Keratinocyte (primary cell): Measurements from ENCODE around the gene RNU6-1. TPM values are rescaled to one million over a fixed set of nuclear protein-coding genes. Genes with fewer than 3 reads are reported as not detected.

Source experiments
- DNase-seq: peaks from one replicate; pipeline ENCODE4 v3.0.0-alpha.2; 2011; ENCODE audit warnings: low read depth, missing footprints, low spot score
- FAIRE-seq: peaks from 2 replicates; lab custom pipeline; 2011; peaks lifted over from hg19 to GRCh38; lab: Jason Lieb, UNC
- H2AFZ ChIP-seq: 2 replicates; pipeline ENCODE4 v1.6.0; 2012; ENCODE audit warnings: low read length, control low read depth, inconsistent platforms; ENCODE audit not compliant: control insufficient read depth
- H3K27ac ChIP-seq: 2 replicates; pipeline ENCODE4 v1.5.1; 2011; ENCODE audit warnings: low read length; ENCODE audit not compliant: control insufficient read depth, insufficient read depth
- H3K27me3 ChIP-seq: 3 replicates; pipeline ENCODE4 v1.6.0; 2011; ENCODE audit warnings: low read length; ENCODE audit not compliant: control insufficient read depth, insufficient read depth; ENCODE audit errors: extremely low read depth
- H3K36me3 ChIP-seq, 2 experiments: 2 replicates in 1 of 2; 3 replicates in 1 of 2; pipeline ENCODE4 v1.5.1; 2011; ENCODE audit warnings: low read length in 2 of 2, mild to moderate bottlenecking in 1 of 2; ENCODE audit not compliant: control insufficient read depth in 2 of 2, insufficient read depth in 2 of 2; ENCODE audit errors: extremely low read depth in 1 of 2
- H3K4me1 ChIP-seq: 3 replicates; pipeline ENCODE4 v1.5.1; 2011; ENCODE audit warnings: low read length; ENCODE audit not compliant: control insufficient read depth, insufficient read depth; ENCODE audit errors: extremely low read depth
- H3K4me2 ChIP-seq: 3 replicates; pipeline ENCODE4 v1.6.0; 2011; ENCODE audit warnings: low read depth, low read length; ENCODE audit not compliant: control insufficient read depth, insufficient read depth; ENCODE audit errors: extremely low read depth
- H3K4me3 ChIP-seq, 3 experiments: fragments of 200-600 bp in 1 of 3; sonication (generic) in 1 of 3; 2 replicates in 2 of 3; 3 replicates in 1 of 3; pipeline ENCODE4 v1.5.1; 2011 to 2016; ENCODE audit warnings: low read length in 3 of 3, mild to moderate bottlenecking in 3 of 3, control low read depth in 2 of 3, inconsistent platforms in 1 of 3, low read depth in 1 of 3, mixed read lengths in 1 of 3, mixed run types in 1 of 3, moderate library complexity in 1 of 3; ENCODE audit not compliant: control insufficient read depth in 2 of 3, insufficient read depth in 2 of 3; ENCODE audit errors: extremely low read depth in 1 of 3
- H3K79me2 ChIP-seq: 2 replicates; pipeline ENCODE4 v1.6.0; 2012; ENCODE audit warnings: low read length; ENCODE audit not compliant: control insufficient read depth, insufficient read depth
- H3K9ac ChIP-seq: 3 replicates; pipeline ENCODE4 v1.6.0; 2011; ENCODE audit warnings: low read length; ENCODE audit not compliant: control insufficient read depth, insufficient read depth; ENCODE audit errors: extremely low read depth
- H3K9me1 ChIP-seq: 3 replicates; pipeline ENCODE4 v1.6.0; 2011; ENCODE audit warnings: low read length; ENCODE audit not compliant: control insufficient read depth, insufficient read depth; ENCODE audit errors: extremely low read depth
- H3K9me3 ChIP-seq: 2 replicates; pipeline ENCODE4 v1.5.1; 2012; ENCODE audit warnings: low read depth, low read length; ENCODE audit not compliant: control insufficient read depth
- H4K20me1 ChIP-seq: 3 replicates; pipeline ENCODE4 v1.6.0; 2011; ENCODE audit warnings: low read length; ENCODE audit not compliant: control insufficient read depth, insufficient read depth; ENCODE audit errors: extremely low read depth
- EZH2 ChIP-seq: IDR thresholded peaks from one replicate; pipeline ENCODE4 v1.6.1; 2012; ENCODE audit warnings: inconsistent platforms, mild to moderate bottlenecking, low read length, moderate library complexity
- dilution Hi-C: fragments of 300-500 bp; cut with MboI; formaldehyde crosslinking; loops from one replicate; pipeline ENCODE4 v1.7.0; 2020; ENCODE audit warnings: low sequenced_read_pairs; ENCODE audit not compliant: extremely low pct_ligation_motif_present
- polyA plus RNA-seq, 5 experiments: library from polyadenylated mRNA; depleted of rRNA in 3 of 5; stranded (reverse) in 3 of 5; stranded (forward) in 1 of 5; unstranded in 1 of 5; fragments of >200 nt; gene quantifications; 1 replicate in 1 of 5; 2 replicates in 3 of 5; 3 replicates in 1 of 5; pipeline versions ENCODE4 v1.2.1 to v1.2.3, GENCODE V29; 2011 to 2012; ENCODE audit warnings: missing spikeins in 2 of 5, low read depth in 1 of 5, low replicate concordance in 1 of 5
- TF ChIP-seq, protein P1 (sequence below), 3 experiments: IDR thresholded peaks in 1 of 3; conservative IDR thresholded peaks in 1 of 3; optimal IDR thresholded peaks in 1 of 3; 2 replicates in 2 of 3; 3 replicates in 1 of 3; pipeline versions ENCODE3 to v1.5.1; 2011; ENCODE audit warnings: low read length in 3 of 3, mild to moderate bottlenecking in 3 of 3, moderate library complexity in 2 of 3, control low read depth in 1 of 3, inconsistent platforms in 1 of 3; ENCODE audit not compliant: insufficient read depth in 2 of 3; ENCODE audit errors: extremely low read depth in 1 of 3

Gene RNU6-1
- polyA plus RNA-seq, 1 donor (not counting 4 experiments of a cell fraction or from before 2014, with no cell fraction given): not detected

DNA sequence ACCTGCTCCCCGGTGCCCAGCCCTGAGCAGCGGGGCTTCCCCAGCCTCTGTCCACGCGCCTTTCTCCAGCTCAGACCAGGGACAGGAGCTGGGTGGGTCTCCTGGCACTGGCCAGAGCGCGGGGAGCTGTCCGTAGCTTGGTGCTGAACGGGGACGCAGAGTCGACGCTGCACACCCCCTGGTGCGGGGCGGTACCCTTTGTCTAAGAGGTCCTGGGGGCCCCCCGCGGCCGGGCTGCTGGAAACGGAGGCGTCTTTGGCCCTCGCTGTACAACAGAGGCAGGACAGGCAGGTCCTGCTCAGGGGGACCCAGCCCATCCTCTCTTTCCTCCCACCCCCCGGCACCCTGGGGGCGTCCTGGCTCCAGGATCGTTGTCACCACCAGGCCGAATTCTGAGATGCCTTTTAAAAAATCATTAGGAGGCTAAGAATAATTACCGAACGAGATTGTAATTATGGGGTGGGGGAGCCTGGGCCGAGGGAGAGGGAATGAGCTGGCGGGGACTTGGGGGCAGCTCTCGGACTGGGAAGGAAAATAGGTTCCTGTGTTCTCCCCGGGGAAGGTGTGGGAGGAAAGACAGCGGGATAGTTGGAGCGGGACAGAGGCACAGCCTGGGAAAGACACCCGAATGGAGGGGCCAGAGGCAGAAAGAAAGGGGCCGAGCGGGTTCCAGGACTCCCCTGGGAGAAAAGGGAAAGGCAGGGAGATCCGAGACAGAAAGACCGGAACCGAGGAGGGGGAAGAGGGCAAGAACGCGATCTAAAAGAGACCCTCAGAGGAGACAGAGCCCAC, 18.7 kb downstream of the RNU6-1 start:
- H3K9me1 ChIP-seq: no peaks in the 10 kb centered on the region
- H3K4me3 ChIP-seq: no peak overlapping the region
- peaks cover 87% of the 10 kb centered on the region for H3K27me3 ChIP-seq
- no peaks in the 10 kb centered on the region for H3K9me3 ChIP-seq
- H3K27ac ChIP-seq: no peak overlapping the region
- FAIRE-seq (no peak), DNase-seq (no peak)
- H2AFZ ChIP-seq: no peak overlapping the region
- TF ChIP-seq, protein P1, sequence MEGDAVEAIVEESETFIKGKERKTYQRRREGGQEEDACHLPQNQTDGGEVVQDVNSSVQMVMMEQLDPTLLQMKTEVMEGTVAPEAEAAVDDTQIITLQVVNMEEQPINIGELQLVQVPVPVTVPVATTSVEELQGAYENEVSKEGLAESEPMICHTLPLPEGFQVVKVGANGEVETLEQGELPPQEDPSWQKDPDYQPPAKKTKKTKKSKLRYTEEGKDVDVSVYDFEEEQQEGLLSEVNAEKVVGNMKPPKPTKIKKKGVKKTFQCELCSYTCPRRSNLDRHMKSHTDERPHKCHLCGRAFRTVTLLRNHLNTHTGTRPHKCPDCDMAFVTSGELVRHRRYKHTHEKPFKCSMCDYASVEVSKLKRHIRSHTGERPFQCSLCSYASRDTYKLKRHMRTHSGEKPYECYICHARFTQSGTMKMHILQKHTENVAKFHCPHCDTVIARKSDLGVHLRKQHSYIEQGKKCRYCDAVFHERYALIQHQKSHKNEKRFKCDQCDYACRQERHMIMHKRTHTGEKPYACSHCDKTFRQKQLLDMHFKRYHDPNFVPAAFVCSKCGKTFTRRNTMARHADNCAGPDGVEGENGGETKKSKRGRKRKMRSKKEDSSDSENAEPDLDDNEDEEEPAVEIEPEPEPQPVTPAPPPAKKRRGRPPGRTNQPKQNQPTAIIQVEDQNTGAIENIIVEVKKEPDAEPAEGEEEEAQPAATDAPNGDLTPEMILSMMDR (optimal IDR thresholded peaks at IDR 0.05 in 1 of 3, IDR thresholded peaks at IDR 0.05 in 1 of 3, conservative IDR thresholded peaks at IDR 0.05 in 1 of 3; ENCODE audit: extremely low read depth in 1 of 3, insufficient read depth in 2 of 3, low read length in 3 of 3): no peak
- no peak for TF ChIP-seq EZH2
- H3K4me2 ChIP-seq: no peak overlapping the region
- no peak overlapping the region for H3K9ac ChIP-seq
- peaks cover 4% of the 10 kb centered on the region for H3K4me1 ChIP-seq
- dilution Hi-C loops: no loop called here
- no peaks in the 10 kb centered on the region for H3K79me2 ChIP-seq
- no peaks in the 10 kb centered on the region for H3K36me3 ChIP-seq
- H4K20me1 ChIP-seq: peaks cover 13% of the 10 kb centered on the region

- no peak overlapping the region for H2AFZ ChIP-seq
- H3K9me3 ChIP-seq: no peaks in the 10 kb centered on the region
- H3K36me3 ChIP-seq: no peaks in the 10 kb centered on the region
- DNase-seq (no peak), FAIRE-seq (no peak)
- no peak overlapping the region for H3K4me3 ChIP-seq
- dilution Hi-C loops: no loop called here
- H3K9me1 ChIP-seq: no peaks in the 10 kb centered on the region
- no peaks in the 10 kb centered on the region for H3K79me2 ChIP-seq
- peaks cover 13% of the 10 kb centered on the region for H4K20me1 ChIP-seq
- H3K4me2 ChIP-seq: no peak overlapping the region
- no peak overlapping the region for H3K9ac ChIP-seq
- H3K27ac ChIP-seq: no peak overlapping the region
- no peaks in the 10 kb centered on the region for H3K4me1 ChIP-seq
- H3K27me3 ChIP-seq: peaks cover 79% of the 10 kb centered on the region
- peak; percentile 92 for TF ChIP-seq EZH2
- TF ChIP-seq, protein P1 (optimal IDR thresholded peaks at IDR 0.05 in 1 of 3, IDR thresholded peaks at IDR 0.05 in 1 of 3, conservative IDR thresholded peaks at IDR 0.05 in 1 of 3; ENCODE audit: extremely low read depth in 1 of 3, insufficient read depth in 2 of 3, low read length in 3 of 3): no peak
Measured at GRCh38 chr15:67820122-67820991, 19.5 kb downstream of the RNU6-1 start.
